H1 (cell line): ENCODE data around the gene GREM2. TPM values are rescaled to one million over a fixed set of nuclear protein-coding genes. Genes with fewer than 3 reads are reported as not detected.

Experiments used
- CTCF ChIA-PET: fragments of 300-600 bp; sonication (Branson Sonifier 250); formaldehyde crosslinking; loops from one replicate; lab custom pipeline; 2021; ENCODE audit not compliant: partially characterized antibody; lab: Charles Lee
- POLR2A ChIA-PET: fragments of 300-600 bp; sonication (Branson Sonifier 250); formaldehyde crosslinking; loops from one replicate; lab custom pipeline; 2021; ENCODE audit warnings: inconsistent platforms; ENCODE audit not compliant: partially characterized antibody; lab: Charles Lee
- DNase-seq, 2 experiments: peaks; one replicate each; pipeline versions ENCODE4 v3.0.0 to v3.0.0-alpha.2; 2010 to 2022; ENCODE audit warnings: low spot score in 2 of 2, low read depth in 1 of 2, mixed read lengths in 1 of 2
- FAIRE-seq: peaks from 2 replicates; lab custom pipeline; 2011; peaks lifted over from hg19 to GRCh38; lab: Jason Lieb, UNC
- H2AFZ ChIP-seq: 2 replicates; pipeline ENCODE4 v1.8.1; 2012; ENCODE audit warnings: low read length, inconsistent platforms
- H2AK5ac ChIP-seq: 2 replicates; pipeline ENCODE4 v1.6.1; 2013; ENCODE audit warnings: low read depth, low read length
- H2BK120ac ChIP-seq: replicated peaks from 2 replicates; pipeline ENCODE3; 2013; ENCODE audit warnings: low read depth, low read length, inconsistent platforms
- H2BK12ac ChIP-seq: 2 replicates; pipeline ENCODE4 v1.6.1; 2013; ENCODE audit warnings: low read depth, low read length
- H2BK15ac ChIP-seq: 2 replicates; pipeline ENCODE4 v1.6.1; 2013; ENCODE audit warnings: low read length
- H2BK20ac ChIP-seq: 2 replicates; pipeline ENCODE4 v1.6.1; 2013; ENCODE audit warnings: low read length
- H2BK5ac ChIP-seq: 2 replicates; pipeline ENCODE4 v1.6.1; 2013; ENCODE audit warnings: low read depth, low read length
- H3K14ac ChIP-seq: 2 replicates; pipeline ENCODE4 v1.6.1; 2013; ENCODE audit warnings: inconsistent platforms; ENCODE audit not compliant: insufficient read length
- H3K18ac ChIP-seq: 2 replicates; pipeline ENCODE4 v1.6.1; 2013; ENCODE audit warnings: low read length; ENCODE audit errors: extremely low read depth
- H3K23ac ChIP-seq: 2 replicates; pipeline ENCODE4 v1.6.1; 2013; ENCODE audit warnings: inconsistent platforms; ENCODE audit not compliant: insufficient read length
- H3K23me2 ChIP-seq: 2 replicates; pipeline ENCODE4 v1.6.1; 2013; ENCODE audit warnings: low read depth, low read length
- H3K27ac ChIP-seq: 2 replicates; pipeline ENCODE4 v1.6.1; 2011; ENCODE audit warnings: low read depth, low read length, inconsistent platforms
- H3K27me3 ChIP-seq, 4 experiments: replicated peaks in 1 of 4; 1 replicate in 1 of 4; 2 replicates in 3 of 4; pipeline versions ENCODE4 v1.6.1 to v1.8.1; 2011 to 2013; ENCODE audit warnings: low read length in 3 of 4, mild to moderate bottlenecking in 3 of 4, inconsistent platforms in 2 of 4, mixed read lengths in 2 of 4, moderate library complexity in 1 of 4; ENCODE audit not compliant: control insufficient read depth in 3 of 4, insufficient read depth in 3 of 4; ENCODE audit errors: extremely low read depth in 1 of 4
- H3K36me3 ChIP-seq, 4 experiments: 2 replicates each; pipeline versions ENCODE4 v1.6.1 to v1.8.1; 2011 to 2013; ENCODE audit warnings: mild to moderate bottlenecking in 4 of 4, low read length in 3 of 4, moderate library complexity in 2 of 4, control low read depth in 1 of 4, inconsistent platforms in 1 of 4; ENCODE audit not compliant: insufficient read depth in 4 of 4, control insufficient read depth in 2 of 4
- H3K4ac ChIP-seq: replicated peaks from 2 replicates; pipeline ENCODE3; 2013; ENCODE audit warnings: low read length, low read depth, mixed read lengths, inconsistent platforms; ENCODE audit not compliant: insufficient read length
- H3K4me1 ChIP-seq, 4 experiments: replicated peaks in 1 of 4; 1 replicate in 1 of 4; 2 replicates in 3 of 4; pipeline versions ENCODE4 v1.6.1 to v1.8.1; 2011 to 2013; ENCODE audit warnings: low read length in 3 of 4, inconsistent platforms in 2 of 4, mixed read lengths in 1 of 4; ENCODE audit not compliant: insufficient read depth in 4 of 4, control insufficient read depth in 3 of 4
- H3K4me2 ChIP-seq, 2 experiments: 2 replicates each; pipeline versions ENCODE4 v1.6.1 to v1.8.1; 2011 to 2013; ENCODE audit warnings: low read depth in 2 of 2, low read length in 2 of 2, control low read depth in 1 of 2, inconsistent platforms in 1 of 2, mild to moderate bottlenecking in 1 of 2; ENCODE audit not compliant: insufficient read depth in 1 of 2
- H3K4me3 ChIP-seq, 4 experiments: fragments of 200-600, 300-600 bp in 1 of 4; sonication (generic), shearing (Covaris generic), sonication (Bioruptor Twin) in 1 of 4; 2 replicates each; pipeline versions ENCODE4 v1.5.1 to v1.8.1; 2011 to 2016; ENCODE audit warnings: low read length in 4 of 4, low read depth in 3 of 4, control low read depth in 2 of 4, inconsistent platforms in 2 of 4, mild to moderate bottlenecking in 2 of 4, mixed read lengths in 1 of 4, moderate library complexity in 1 of 4; ENCODE audit not compliant: insufficient read depth in 2 of 4; ENCODE audit errors: extremely low read depth in 1 of 4
- H3K56ac ChIP-seq: replicated peaks from 2 replicates; pipeline ENCODE3; 2013; ENCODE audit warnings: low read depth, mild to moderate bottlenecking, mixed read lengths, low read length, inconsistent platforms; ENCODE audit not compliant: insufficient read length
- H3K79me1 ChIP-seq: 2 replicates; pipeline ENCODE4 v1.6.1; 2013; ENCODE audit warnings: low read depth, low read length, control low read depth
- H3K79me2 ChIP-seq, 2 experiments: 2 replicates each; pipeline versions ENCODE4 v1.6.1 to v1.8.1; 2012 to 2013; ENCODE audit warnings: low read length in 2 of 2, mild to moderate bottlenecking in 2 of 2, inconsistent platforms in 1 of 2; ENCODE audit not compliant: insufficient read depth in 2 of 2, control insufficient read depth in 1 of 2
- H3K9ac ChIP-seq, 4 experiments: replicated peaks in 1 of 4; 1 replicate in 1 of 4; 2 replicates in 3 of 4; pipeline versions ENCODE4 v1.6.1 to v1.8.1; 2011 to 2013; ENCODE audit warnings: low read depth in 3 of 4, low read length in 3 of 4, control low read depth in 2 of 4, mild to moderate bottlenecking in 2 of 4, moderate library complexity in 2 of 4, inconsistent platforms in 1 of 4; ENCODE audit errors: extremely low read depth in 1 of 4
- H3K9me3 ChIP-seq, 2 experiments: 2 replicates each; pipeline versions ENCODE4 v1.6.1 to v1.8.1; 2012 to 2013; ENCODE audit warnings: mild to moderate bottlenecking in 2 of 2, moderate library complexity in 2 of 2, control low read depth in 1 of 2, inconsistent platforms in 1 of 2, low read depth in 1 of 2, low read length in 1 of 2, mixed read lengths in 1 of 2; ENCODE audit not compliant: insufficient read depth in 2 of 2
- H4K20me1 ChIP-seq, 2 experiments: replicated peaks in 1 of 2; 2 replicates each; pipeline versions ENCODE3 to v1.8.1; 2011 to 2013; ENCODE audit warnings: inconsistent platforms in 2 of 2, low read length in 2 of 2, mild to moderate bottlenecking in 1 of 2; ENCODE audit not compliant: insufficient read depth in 2 of 2, control insufficient read depth in 1 of 2
- H4K5ac ChIP-seq: 2 replicates; pipeline ENCODE4 v1.6.1; 2013; ENCODE audit warnings: low read length, low read depth, mixed read lengths, inconsistent platforms; ENCODE audit not compliant: insufficient read length
- H4K8ac ChIP-seq: 2 replicates; pipeline ENCODE4 v1.8.0; 2013; ENCODE audit warnings: mild to moderate bottlenecking, moderate library complexity, low read length, inconsistent platforms; ENCODE audit not compliant: insufficient read depth; ENCODE audit errors: extremely low read depth
- H4K91ac ChIP-seq: replicated peaks from 2 replicates; pipeline ENCODE3; 2013; ENCODE audit warnings: low read length, mixed read lengths, inconsistent platforms; ENCODE audit not compliant: insufficient read length
- EGR1 ChIP-seq: IDR thresholded peaks from 2 replicates; pipeline ENCODE4 v1.6.1; 2011; ENCODE audit warnings: low read depth, low read length, borderline replicate concordance
- HDAC6 ChIP-seq: IDR thresholded peaks from one replicate; pipeline ENCODE4 v1.7.1; 2012; ENCODE audit warnings: low read depth, mild to moderate bottlenecking, inconsistent platforms, low read length, moderate library complexity
- JUN ChIP-seq: IDR thresholded peaks from 2 replicates; pipeline ENCODE4 v1.6.1; 2011; ENCODE audit warnings: low read depth, mild to moderate bottlenecking, improper control_type of control experiment, low read length
- JUND ChIP-seq: IDR thresholded peaks from 2 replicates; pipeline ENCODE4 v1.6.1; 2011; ENCODE audit warnings: mild to moderate bottlenecking, improper control_type of control experiment, low read length
- KDM5A ChIP-seq: fragments of 200-600 bp; IDR thresholded peaks from 2 replicates; pipeline ENCODE4 v1.7.1; 2012; ENCODE audit warnings: mild to moderate bottlenecking, low read length, inconsistent platforms, mixed read lengths
- PHF8 ChIP-seq: fragments of 200-600 bp; sonication (generic); conservative IDR thresholded peaks from 2 replicates; pipeline ENCODE4 v1.7.1; 2012; ENCODE audit warnings: low read depth, mild to moderate bottlenecking, inconsistent platforms, low read length, moderate library complexity
- RAD21 ChIP-seq, 2 experiments: IDR thresholded peaks in 1 of 2; conservative IDR thresholded peaks in 1 of 2; 2 replicates each; pipeline ENCODE4 v1.6.1; 2011; ENCODE audit warnings: low read depth in 2 of 2, low read length in 2 of 2, improper control_type of control experiment in 1 of 2, inconsistent platforms in 1 of 2, mild to moderate bottlenecking in 1 of 2, moderate library complexity in 1 of 2
- USF2 ChIP-seq: IDR thresholded peaks from 2 replicates; pipeline ENCODE4 v1.6.1; 2011; ENCODE audit warnings: low read length, improper control_type of control experiment
- WGBS, 2 experiments: shearing (Covaris generic) in 1 of 2; methylation state at CpG; one replicate each; pipeline versions ENCODE4 v1.1.6 to v1.1.7; 2013 to 2015; ENCODE audit warnings: low lambda C conversion rate in 2 of 2, mixed read lengths in 2 of 2, inconsistent platforms in 1 of 2, low coverage in 1 of 2, missing lambda C conversion rate in 1 of 2; ENCODE audit not compliant: insufficient replicate concordance in 2 of 2, insufficient coverage in 1 of 2, insufficient read length in 1 of 2; ENCODE audit errors: extremely low coverage in 1 of 2, missing lambda C conversion rate in 1 of 2; 5-methylcytosine and 5-hydroxymethylcytosine counted together
- polyA plus RNA-seq, 7 experiments: library from polyadenylated mRNA; depleted of rRNA in 3 of 7; stranded (reverse) in 5 of 7; unstranded in 2 of 7; fragments of >200 nt in 5 of 7; fragments of 200-250 nt in 2 of 7; gene quantifications; 1 replicate in 5 of 7; 2 replicates in 1 of 7; 4 replicates in 1 of 7; pipeline versions ENCODE4 v1.2.1 to v1.2.3, GENCODE V29; 2011 to 2013; ENCODE audit warnings: missing spikeins in 2 of 7, mixed read lengths in 2 of 7
- total RNA-seq: library from RNA; stranded (reverse); fragmentation: NEBNext Ultra II Directional; extraction: Animal tissue kit (Norgen Biotek cat#: 25700); gene quantifications from 2 replicates; pipeline ENCODE4 v1.2.1, GENCODE V29; 2021

GREM2 gene
- total and polyA plus RNA-seq, 2 of the 8 experiments (the other 6 are each of a cell fraction or from before 2014, with no cell fraction given), result 0.05 TPM; not detected in 1

DNA sequence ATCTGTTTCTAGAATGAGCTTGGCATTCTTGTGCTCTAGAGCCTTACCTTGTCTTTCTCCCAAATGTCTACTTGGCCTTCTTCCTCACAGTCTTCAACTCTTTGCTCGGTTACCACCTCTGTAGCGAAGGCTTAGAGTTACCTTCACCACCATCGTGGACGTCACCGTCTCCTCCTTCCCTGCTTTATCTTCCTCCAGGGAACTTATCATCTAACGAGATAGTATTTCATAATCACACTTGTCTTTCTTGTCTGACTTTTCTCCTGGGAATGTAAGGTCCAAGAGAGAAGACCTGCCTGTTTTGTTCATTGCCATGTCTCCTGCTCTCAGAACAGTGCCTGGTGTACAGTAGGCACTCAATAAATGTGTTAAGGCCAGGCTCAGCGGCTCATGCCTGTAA, 115.6 kb downstream of the GREM2 start:
- 97% methylated on average over 7 of the region's 7 CpGs; no CpG with 5 or more reads in 1 of the 2 experiments for WGBS, 2 experiments
- Histone ChIP-seq H3K23ac (no peak overlapping the region), H2BK5ac (no peak overlapping the region), H3K27me3 (peaks cover 0 to 9% (median 8%) of the 10 kb centered on the region in 4 experiments; a peak in 4 of 7 replicates), H2BK15ac (no peak overlapping the region), H2AFZ (no peak overlapping the region), H3K9ac (no peak overlapping the region), H2BK20ac (no peak overlapping the region), H3K4ac (no peak overlapping the region), H3K27ac (no peak overlapping the region), H3K4me3 (no peak overlapping the region), H3K56ac (no peak overlapping the region), H4K8ac (no peak overlapping the region), H3K79me2 (no peaks in the 10 kb centered on the region), H3K18ac (no peak overlapping the region), H3K14ac (no peak overlapping the region), H3K23me2 (peaks cover 2% of the 10 kb centered on the region; the same call in 1 of the 2 replicates), H4K20me1 (no peaks in the 10 kb centered on the region), H3K36me3 (no peaks in the 10 kb centered on the region), H2BK12ac (no peak overlapping the region), H3K79me1 (no peaks in the 10 kb centered on the region), H3K4me2 (no peak overlapping the region), H4K91ac (no peak overlapping the region), H3K9me3 (no peaks in the 10 kb centered on the region), H2AK5ac (0 out of 2 replicates have a peak overlapping the region, but pooled peaks have one; percentile 82), H4K5ac (no peak overlapping the region), H2BK120ac (no peak overlapping the region), H3K4me1 (no peaks in the 10 kb centered on the region; a peak in 1 of 7 replicates)
- DNase-seq (no peak), FAIRE-seq (no peak)
- ChIA-PET CTCF (interaction anchor here (0.6 to 0.7 kb wide), 2 partner anchors 41 to 335 kb away, joined by 3 read pairs; no protein-coding TSS in a partner anchor), POLR2A (no interaction called here)
- TF ChIP-seq RAD21 (IDR thresholded peaks at IDR 0.05 in 1 of 2, conservative IDR thresholded peaks at IDR 0.05 in 1 of 2; ENCODE audit: low read depth in 2 of 2, low read length in 2 of 2) (no peak), JUN (no peak), JUND (no peak), PHF8 (no peak), USF2 (no peak), HDAC6 (no peak), KDM5A (no peak), EGR1 (no peak)
